SH-SY5Y (cell line): Measurements from ENCODE around the gene EPHA6.

Experiments
- GATA2 ChIP-seq: IDR thresholded peaks from 2 replicates; pipeline ENCODE4 v1.6.1; 2011; ENCODE audit warnings: mild to moderate bottlenecking, low read depth, low read length
- GATA3 ChIP-seq: IDR thresholded peaks from 2 replicates; pipeline ENCODE4 v1.6.1; 2011; ENCODE audit warnings: low read depth, mild to moderate bottlenecking, low read length, moderate library complexity

DNA sequence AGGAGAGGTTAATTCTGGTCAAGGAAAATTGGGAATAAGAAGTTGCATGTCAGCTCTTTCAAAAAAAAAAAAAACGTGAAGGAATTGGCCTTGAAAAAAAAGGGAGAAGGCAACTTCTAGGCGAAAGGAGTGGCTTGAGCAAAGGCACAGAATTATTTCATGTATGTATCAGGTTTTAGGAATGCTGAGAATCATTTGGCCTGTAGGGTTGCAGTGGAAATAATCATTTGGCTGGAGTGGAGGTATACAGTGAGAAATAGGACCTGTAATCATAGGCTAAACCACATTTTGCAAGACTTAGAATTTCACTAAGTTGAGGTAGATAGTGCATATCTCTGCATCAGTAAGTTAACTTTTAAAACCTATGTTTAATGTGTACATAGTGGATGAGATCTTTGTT, 54.9 kb downstream of the EPHA6 start:
- no peak for TF ChIP-seq GATA2
- TF ChIP-seq GATA3 = no peak
